Activated CD8-positive, alpha-beta memory T cell treated with anti-CD3 and anti-CD28 coated beads for 36 hours (primary cell): ENCODE results near the gene PPP2R5A. TPM values are rescaled to one million over a fixed set of nuclear protein-coding genes. Genes with fewer than 3 reads are reported as not detected.
"Not testable (repeated sequence)": the region's sequence is repeated elsewhere in the genome, so short reads cannot be mapped to it uniquely, and the experiment has no call there.

Experiments used
- CTCF ChIA-PET: fragments of 350-600 bp; sonication (Branson Sonifier 250); formaldehyde crosslinking; loops from one replicate; lab custom pipeline; 2021; ENCODE audit warnings: antibody characterized with exemption; lab: Charles Lee
- POLR2A ChIA-PET: fragments of 350-600 bp; sonication (Branson Sonifier 250); formaldehyde crosslinking; loops from one replicate; lab custom pipeline; 2021; ENCODE audit warnings: antibody characterized with exemption; lab: Charles Lee
- total RNA-seq, 2 experiments: library from RNA; stranded (reverse); gene quantifications; one replicate each; pipeline ENCODE4 v1.2.3, GENCODE V29; 2021

PPP2R5A gene
- total RNA-seq, 2 experiments from 2014 or later, result 42.0 to 42.9 TPM

DNA sequence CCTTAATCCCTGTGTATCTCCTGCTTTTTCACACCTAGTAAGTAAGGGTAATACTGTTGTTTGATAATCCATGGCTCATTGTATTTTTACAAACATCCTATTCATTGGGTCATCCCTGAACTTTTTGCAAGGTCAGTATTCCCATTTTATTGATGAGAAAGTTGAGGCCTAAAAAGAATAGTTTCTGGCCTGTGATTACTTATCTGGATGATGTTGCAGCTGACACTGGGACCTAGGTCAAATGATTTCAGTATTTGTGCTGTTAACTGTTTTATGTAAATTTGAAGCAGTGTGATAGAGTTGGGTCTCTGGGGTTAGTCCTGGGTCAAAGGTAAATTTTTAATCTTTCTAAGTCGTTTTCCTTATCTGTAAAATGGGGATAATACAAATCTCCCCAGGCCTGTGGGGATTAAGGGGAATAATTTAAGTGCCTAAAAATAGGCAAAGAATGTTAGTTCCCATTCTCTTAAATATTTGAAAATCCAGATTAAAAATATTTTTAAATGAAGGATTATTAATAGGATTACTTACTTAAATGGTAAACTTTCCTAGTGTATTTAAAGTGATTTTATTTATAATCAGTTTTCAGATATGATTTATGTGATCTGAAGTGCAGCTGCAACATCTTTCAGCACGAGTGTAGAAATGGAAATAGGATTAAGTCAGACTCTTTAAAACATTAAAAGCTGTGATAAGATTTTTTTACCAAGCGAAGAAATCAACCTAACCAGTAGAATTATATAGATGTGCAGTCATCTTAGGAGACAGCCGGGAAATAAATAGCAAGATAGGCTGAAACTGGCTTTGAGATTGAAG is 4.3 kb downstream of the PPP2R5A start:
- CTCF ChIA-PET, result no interaction called here
- POLR2A ChIA-PET, result no interaction called here

DNA sequence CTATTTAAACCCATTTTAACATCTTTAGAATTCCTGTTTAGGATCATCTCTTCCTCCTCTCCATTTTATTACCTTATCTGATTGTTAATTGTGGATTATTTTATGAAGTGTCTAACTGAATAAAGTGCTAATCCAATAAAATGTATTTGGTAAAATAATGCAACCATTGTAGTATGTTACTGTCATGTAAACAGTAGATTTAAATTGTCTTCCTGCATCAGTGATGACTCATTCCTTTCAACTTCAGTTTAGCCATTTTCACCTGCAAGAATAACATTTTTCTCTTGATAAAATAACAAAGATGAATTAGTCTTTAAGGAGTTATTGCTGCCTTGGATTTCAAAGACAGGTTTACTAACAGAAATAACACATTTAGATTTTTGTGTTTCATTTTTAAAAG is 5.4 kb downstream of the PPP2R5A start:
- ChIA-PET CTCF (interaction anchor here (1.0 kb wide), 2 partner anchors 13 to 166 kb away, joined by 3 read pairs; no protein-coding TSS in a partner anchor), POLR2A (interaction anchor here (0.6 kb wide), 1 partner anchor 166 kb away, joined by 4 read pairs; no protein-coding TSS in a partner anchor)

DNA sequence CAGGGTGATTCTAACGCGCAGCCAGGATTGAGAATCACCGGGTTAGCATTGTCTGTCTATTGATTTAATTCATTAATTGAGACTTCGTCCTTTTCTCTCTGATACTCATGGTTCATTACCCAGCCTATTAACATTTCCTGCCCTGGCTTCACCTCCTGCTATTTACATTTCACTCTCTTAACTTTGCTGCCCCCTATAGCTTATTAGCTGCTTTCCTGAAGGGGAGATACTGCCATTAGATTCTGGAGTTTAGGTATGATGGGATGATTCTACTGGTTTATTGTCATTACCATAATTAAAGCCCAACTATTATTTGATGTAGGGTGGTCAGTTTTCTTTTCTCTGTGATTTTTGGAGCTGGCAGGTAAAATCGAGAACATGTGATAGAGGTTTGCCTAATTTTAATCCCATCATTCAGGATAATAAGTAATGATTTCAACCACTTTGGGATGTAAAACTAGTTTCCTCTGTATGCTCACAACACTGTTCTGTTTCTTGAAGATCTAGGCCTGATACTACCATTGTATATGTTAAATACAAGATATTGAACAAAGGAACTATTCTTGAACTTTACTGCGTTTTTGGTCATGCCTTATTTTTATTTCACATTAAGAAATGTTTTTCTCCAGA is 6.4 kb downstream of the PPP2R5A start:
- POLR2A ChIA-PET, result interaction anchor here (0.6 kb wide), 1 partner anchor 167 kb away, joined by 4 read pairs; no protein-coding TSS in a partner anchor

DNA sequence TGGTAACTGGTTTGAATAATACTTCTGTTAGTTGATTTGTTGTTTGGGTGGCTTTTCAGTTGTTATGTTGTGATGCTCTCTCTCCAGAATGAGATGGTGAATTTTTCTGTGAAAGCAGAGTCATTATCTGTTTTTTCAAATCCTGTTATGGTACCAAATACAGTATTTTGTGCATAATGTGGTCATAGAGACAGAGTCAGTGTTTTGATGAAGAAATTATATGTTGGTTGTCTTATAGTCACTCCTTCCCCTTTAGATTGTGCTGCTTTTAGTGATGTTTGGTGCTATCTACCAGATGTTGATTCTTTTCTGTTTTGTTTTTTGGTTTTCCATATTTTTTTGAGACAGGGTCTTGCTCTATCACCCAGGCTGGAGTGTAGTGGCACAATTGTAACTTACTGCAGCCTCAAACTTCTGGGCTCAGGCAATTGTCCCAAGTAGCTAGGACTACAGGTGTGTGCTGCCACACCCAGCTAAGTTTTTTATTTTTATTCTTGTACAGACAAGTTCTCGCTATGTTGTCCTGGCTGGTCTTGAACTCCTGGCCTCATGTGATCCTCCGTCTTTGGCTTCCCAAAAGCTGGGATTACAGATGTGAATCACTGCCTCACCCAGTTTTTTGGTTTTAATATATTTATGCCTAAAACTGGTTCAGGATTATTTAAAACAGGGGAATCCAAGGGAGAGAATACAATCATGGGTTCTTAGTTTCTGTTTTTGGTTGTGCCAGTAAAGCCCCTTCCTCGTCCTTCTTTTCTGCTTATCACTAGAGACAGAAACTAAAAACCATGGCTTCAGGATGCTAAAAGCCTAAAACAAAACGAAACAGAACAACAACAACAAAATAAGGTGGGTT is 7.3 kb downstream of the PPP2R5A start:
- CTCF ChIA-PET, result interaction anchor here (0.9 kb wide), 1 partner anchor 21 kb away, joined by 3 read pairs; no protein-coding TSS in a partner anchor
- POLR2A ChIA-PET, result no interaction called here

More for the DNA sequence above, 6.4 kb downstream of the PPP2R5A start:
- CTCF ChIA-PET, result interaction anchor here (1.0 kb wide), 2 partner anchors 12 to 165 kb away, joined by 3 read pairs; no protein-coding TSS in a partner anchor

DNA sequence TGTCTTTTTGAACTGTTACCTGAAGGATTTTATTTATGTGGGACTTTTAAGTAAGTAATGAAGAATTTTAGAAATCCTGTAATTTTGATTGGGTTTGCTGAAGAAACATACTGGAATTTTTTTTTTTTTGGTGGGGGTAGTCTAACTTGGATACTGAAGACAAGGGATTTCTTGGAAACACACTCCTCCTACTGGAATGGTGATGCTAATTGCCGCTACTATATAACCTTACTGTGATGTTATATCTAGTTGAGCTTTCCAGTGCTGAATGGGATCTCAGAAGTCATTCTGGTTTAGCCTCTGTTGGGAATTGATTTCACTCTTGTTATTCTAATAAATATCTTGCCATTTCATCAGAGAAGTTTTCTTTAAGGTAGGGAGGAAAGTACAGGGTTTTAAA is 8.4 kb downstream of the PPP2R5A start:
- ChIA-PET CTCF (no interaction called here), POLR2A (interaction anchor here (0.7 kb wide), 2 partner anchors 8 to 121 kb away, joined by 3 to 5 read pairs; no protein-coding TSS in a partner anchor)

DNA sequence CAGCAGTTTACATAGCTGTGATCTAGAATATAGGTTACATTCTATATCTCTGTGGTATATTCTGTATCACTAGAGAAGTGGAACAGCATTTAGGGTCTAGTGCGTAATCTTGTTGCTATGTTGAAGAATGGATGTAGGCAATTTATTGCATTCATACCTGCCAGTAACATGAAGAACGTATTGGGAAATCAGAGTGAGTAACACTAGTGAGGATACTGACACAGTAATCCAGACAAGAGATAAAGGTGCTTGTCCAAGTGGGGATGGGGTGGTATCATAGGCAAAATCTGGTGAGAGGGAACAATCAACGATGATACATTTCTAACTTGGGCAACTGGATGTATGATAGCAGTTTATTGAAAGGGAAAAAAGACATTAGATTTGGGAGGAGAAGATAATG is 9.8 kb downstream of the PPP2R5A start:
- ChIA-PET POLR2A (no interaction called here), CTCF (interaction anchor here (1.5 kb wide), 1 partner anchor 9 kb away, joined by 4 read pairs; no protein-coding TSS in a partner anchor)

DNA sequence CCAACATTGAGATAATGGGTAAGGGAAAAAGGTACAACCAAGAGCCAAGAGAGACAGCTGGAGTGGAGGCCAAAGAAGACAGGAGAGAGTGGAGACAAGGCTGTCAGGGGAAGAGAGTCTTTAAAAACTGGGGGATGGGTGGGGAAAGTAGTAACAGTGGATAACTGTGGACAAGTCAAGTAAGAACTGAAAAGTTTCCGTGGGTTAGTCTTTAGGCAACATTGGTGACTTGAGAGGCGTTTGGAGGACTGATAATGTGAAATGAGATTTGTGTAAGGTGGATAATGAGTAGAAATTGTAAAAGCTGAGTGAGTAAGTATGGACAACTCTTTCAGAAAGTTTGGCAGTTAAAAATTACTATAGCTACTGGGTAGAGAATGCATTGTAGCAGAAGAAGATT is 10.4 kb downstream of the PPP2R5A start:
- CTCF ChIA-PET, result interaction anchor here (1.5 kb wide), 2 partner anchors 10 to 260 kb away, joined by 3 to 4 read pairs; partner anchors contain the start of genes DTL and INTS7
- POLR2A ChIA-PET, result no interaction called here

DNA sequence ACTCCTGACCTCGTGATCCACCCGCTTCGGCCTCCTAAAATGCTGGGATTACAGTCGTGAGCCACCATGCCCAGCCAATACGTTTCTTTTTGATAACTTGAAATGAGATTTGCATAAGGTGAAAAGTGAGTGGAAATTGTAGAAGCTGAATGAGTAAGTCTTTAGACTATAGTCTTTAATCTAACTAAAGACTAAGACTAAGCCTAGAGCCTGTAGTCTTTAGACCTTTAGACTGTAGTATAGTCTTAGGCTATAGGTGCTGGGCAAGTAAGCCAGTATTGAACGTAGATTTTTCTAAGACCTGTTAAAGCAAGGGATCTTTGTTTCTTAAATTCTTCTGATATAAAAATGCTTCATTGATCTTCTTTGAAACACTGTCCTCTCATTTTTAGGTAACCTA is 12.1 kb downstream of the PPP2R5A start:
- ChIA-PET CTCF (no interaction called here), POLR2A (no interaction called here)

DNA sequence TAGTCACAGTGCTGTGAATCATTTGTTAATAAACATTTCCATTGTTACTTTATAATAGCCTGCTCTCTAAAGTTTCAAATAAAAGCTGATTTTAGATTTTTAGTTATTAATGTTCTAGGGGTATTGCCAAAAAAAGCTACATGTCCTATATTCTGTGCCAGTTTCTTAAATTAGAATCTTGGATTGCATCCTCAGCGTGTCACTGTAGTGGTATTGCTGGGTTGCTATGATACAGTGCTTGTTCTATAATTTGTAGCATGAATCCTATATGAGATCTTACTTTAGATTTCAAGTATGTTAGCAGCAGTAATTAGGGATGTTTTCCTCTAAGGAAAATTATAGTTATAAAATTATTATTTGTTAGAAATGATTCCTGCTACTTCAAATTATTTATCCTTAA is 16.4 kb downstream of the PPP2R5A start:
- POLR2A ChIA-PET, result no interaction called here
- CTCF ChIA-PET, result no interaction called here

DNA sequence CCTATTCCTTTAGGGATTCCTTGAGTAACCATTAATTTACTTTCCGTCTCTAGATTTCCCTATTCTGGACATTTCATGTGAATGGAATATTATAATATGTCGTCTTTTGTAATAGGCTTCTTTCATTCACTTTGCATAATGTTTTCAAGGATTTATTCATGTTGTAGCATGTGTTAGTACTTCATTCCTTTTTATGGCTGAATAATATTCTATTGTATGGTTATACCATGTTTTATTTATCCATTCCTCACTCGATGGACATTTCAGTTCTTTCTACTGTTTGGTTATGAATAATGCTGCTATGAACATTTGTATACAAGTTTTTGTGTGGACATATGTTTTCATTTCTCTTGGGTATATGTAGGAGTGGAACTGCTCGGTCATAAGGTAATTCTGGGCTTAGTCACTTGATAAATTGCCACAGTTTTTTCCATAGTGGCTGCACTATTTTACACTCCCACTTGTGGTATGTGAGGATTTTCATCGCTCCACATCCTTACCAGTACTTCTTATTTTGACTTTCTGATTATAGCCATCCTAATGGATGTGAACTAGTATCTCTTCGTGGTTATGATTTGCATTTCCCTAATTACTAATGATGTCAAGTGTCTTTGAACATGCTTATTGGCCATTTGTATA is 17.7 kb downstream of the PPP2R5A start:
- ChIA-PET POLR2A (no interaction called here), CTCF (no interaction called here)

DNA sequence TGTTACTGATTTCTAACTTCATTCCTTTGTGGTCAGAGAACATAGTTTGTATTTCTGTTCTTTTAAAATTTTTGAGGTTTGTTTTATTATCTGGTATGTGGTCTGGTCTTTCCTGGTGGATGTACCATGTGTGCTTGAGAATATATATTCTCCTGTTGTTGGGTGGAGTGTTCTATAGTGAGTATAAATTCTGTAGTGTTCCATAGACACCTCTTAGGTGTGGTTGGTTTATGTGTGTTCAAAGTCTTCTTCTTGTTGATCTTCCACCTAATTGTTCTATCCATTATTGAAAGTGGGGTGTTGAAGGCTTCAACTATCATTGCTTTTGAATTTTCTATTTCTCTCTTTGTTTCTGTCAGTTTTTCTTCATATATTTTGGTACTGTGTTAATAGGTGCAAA is 20.1 kb downstream of the PPP2R5A start:
- POLR2A ChIA-PET, result no interaction called here
- CTCF ChIA-PET, result no interaction called here

DNA sequence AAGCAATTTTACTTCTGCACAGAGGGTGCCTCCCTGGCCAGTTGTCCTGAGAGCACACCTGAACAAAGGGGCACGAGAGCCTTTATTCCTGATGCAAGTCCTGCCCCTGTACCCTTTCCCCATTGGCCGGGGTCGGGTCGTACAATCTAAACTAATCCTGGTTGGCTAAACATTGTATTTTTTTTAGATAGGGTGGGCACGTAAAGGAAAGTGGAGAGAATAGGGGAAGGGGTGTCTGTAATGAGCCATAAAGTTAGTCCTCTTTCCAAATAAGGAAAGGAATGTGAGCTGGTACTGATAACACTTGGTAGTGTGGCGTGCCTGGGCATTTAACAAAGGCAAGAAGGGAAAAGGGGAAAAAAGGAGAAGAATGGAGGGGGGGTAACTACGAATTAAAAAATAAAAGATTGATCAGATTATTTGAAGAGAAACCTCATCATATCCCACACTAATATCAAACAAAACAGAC is 20.8 kb downstream of the PPP2R5A start:
- CTCF ChIA-PET, POLR2A ChIA-PET: not testable (repeated sequence)

DNA sequence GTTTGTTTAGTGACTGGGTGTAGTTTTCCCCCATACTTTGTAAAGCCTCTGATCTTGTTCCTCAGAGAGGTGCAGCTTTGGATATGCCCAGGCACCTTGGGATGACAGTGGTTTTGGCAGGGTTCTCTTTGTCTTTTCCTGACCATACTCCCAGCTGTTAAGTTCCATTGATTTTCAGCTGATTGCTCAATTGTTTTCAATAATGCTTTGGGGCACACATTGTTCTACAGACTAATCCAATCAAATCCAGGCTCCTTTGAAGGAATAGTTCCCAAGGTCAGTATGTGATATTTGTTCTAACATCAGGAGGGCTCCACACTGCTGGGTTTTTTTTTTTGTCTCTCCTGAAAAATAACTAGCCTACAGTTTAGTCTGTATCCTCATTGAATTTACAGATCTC is 24.8 kb downstream of the PPP2R5A start:
- CTCF ChIA-PET, result interaction anchor here (0.7 kb wide), 2 partner anchors 26 to 243 kb away, joined by 3 read pairs; no protein-coding TSS in a partner anchor
- POLR2A ChIA-PET, result interaction anchor here (0.6 kb wide), 1 partner anchor 11 kb away, joined by 3 read pairs; no protein-coding TSS in a partner anchor

DNA sequence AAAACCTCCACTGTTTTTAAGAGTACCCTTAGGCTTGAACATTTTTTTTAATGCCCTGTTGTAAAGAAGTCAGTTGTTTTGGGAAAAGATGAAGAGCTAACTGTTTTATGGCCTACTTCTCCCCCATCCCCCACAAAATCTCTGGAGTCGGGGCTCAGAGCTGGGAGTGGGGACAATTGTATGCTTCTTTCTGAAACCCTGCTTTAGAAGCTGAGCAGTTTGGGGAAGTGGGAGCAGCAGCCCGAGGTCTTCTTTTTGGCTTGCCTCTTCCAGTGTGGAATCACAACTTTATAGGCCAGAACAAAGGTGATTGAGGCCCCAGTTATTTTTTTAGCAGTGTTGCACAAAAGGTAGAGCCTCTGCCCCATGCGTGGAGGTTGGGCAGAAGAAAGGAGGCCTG is 25.2 kb downstream of the PPP2R5A start:
- POLR2A ChIA-PET, result no interaction called here
- CTCF ChIA-PET, result interaction anchor here (0.6 to 1.1 kb wide), 3 partner anchors 25 to 199 kb away, joined by 3 to 4 read pairs (median 3); no protein-coding TSS in a partner anchor

DNA sequence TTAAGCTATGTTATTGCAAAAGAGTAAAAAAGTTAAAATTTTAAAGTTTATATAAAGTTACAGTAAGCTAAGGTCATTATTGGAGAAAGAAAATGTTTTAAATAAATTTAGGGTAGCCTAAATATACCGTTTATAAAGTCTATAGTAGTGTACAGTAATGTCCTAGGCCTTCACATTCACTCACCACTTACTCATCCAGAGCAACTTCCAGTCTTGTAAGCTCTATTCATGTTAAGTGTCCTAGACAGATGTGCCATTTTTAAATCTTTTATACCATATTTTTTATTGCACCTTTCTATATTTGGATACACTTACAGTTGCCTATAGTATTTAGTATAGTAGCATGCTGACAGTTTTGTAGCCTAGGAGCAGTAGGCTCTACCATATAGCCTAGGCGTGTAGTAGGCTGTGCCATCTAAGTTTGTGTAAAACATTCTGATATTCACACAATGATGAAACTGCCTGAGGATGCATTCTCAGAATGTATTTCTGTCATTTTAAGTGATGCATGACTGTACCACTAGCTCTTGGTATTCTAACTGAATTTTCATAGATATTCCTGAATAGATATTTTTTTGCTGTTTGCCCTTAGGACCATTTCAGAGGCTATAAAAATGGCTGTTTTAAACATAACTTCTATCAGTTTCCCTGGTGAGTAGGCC is 26.8 kb downstream of the PPP2R5A start:
- ChIA-PET CTCF (interaction anchor here (0.8 to 1.2 kb wide), 2 partner anchors 250 to 277 kb away, joined by 4 read pairs; partner anchors contain the start of genes DTL and INTS7), POLR2A (no interaction called here)

DNA sequence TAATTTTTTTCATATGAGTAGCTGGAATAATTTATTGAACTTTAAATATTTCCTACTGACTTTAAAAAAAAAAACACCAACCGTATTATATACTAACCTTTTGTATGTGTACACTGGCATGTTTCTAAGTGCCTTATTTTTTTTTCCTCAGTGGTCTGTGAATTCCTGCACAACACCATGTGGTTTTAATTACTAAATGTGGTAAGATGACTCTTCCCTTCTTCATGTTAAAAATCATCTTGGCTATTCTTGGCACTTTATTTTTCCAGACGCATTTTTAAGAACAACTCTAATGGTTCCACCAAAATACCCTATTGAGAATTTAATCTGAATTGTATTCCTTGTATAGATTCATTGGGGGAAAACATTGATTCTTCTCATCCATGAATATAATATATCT is 28.4 kb downstream of the PPP2R5A start:
- ChIA-PET CTCF (interaction anchor here (0.7 to 1.7 kb wide), 2 partner anchors 21 to 242 kb away, joined by 3 to 5 read pairs; no protein-coding TSS in a partner anchor), POLR2A (no interaction called here)

DNA sequence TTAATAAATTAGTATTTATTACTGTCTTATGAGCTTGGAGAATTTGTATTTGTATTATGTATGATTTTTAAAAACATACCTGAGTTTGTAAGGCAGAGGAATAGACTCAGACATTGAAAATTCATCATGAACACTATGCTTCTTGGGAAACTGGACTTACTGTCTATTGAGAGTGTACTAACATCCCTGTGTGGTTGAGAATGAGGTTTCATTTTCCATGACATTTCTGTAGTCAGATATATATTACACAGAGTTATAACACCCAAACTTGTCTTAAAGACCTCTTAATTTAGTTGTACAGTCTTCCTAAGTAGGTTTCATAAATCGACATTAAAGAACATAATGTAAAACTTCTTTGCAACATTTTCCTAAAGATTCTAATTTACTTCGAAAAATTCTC is 30.0 kb downstream of the PPP2R5A start:
- CTCF ChIA-PET, result interaction anchor here (1.7 kb wide), 1 partner anchor 244 kb away, joined by 5 read pairs; no protein-coding TSS in a partner anchor
- POLR2A ChIA-PET, result no interaction called here

DNA sequence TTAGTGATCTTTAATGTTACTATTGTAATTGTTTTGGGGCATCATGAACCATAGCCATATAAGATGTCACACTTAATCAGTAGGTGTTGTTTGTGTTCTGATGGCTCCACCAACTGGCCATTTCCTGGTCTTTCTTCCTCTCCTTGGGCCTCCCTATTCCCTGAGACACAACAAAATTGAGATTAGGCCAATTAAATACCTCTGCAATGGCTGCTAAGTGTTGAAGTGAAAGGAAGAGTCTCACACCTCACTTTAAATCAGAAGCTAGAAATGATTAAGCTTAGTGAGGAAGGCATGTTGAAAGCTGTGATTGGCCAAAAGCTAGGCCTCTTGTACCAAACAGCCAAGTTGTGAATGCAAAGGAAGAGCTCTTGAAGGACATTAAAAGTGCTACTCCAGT is 30.7 kb downstream of the PPP2R5A start:
- POLR2A ChIA-PET, result interaction anchor here (1.0 kb wide), 1 partner anchor 30 kb away, joined by 3 read pairs; no protein-coding TSS in a partner anchor

More for the DNA sequence above, 30.7 kb downstream of the PPP2R5A start:
- CTCF ChIA-PET, result interaction anchor here (0.9 kb wide), 1 partner anchor 31 kb away, joined by 3 read pairs; no protein-coding TSS in a partner anchor
